Activated T-cell treated with anti-CD3 and anti-CD28 coated beads, Interleukin-2, amount 50 U/mL, for 48 hours (primary cell): Measurements from ENCODE around the gene ATP13A1.
"Not testable (repeated sequence)": the region's sequence is repeated elsewhere in the genome, so short reads cannot be mapped to it uniquely, and the experiment has no call there.

Source experiments
- DNase-seq, 2 experiments: peaks; one replicate each; pipeline ENCODE4 v3.0.0-alpha.2; 2020

The ATP13A1 gene

DNA sequence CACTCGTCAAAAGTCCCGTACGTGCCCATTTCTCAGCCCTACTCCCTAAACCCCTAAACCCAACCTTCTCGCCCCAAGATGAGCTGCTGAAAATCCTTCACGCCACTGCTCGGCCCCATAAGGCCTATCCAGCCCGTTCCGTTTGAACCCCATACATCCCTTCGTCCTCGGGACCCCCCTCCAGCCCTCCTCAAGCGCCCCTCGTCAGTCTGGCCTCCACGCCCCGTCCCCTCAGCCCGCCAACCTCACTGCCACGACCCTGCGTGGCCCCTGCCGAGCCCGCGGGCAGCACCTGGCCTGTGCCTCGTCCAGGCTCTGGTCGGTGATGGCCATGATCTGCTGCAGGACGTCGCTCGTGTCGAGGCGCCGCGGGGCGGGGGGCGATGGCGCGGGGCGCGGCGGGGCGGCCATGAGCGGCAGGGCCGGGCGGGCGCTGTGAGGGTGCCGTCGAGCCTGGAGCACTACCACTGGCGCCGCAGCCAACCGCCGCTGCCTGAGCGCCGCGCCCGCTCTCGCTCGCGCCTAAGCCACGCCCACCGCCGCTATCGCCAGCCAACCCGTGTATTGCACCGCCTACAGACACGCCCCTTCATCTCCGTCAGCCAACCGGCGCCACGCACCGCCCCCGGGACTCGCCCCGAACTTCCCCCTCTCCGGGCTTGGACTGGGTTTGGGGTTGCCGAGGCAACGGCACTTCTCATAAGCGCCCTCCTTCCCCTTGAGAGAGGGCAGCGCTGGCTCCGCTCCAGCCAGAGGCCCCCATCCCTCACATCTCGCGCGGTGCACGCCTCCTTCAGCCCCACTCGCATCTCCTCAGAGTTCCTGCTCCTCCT, 45.0 kb downstream of the ATP13A1 start, which contains the start of gene PBX4:
Gene PBX4 (minus strand): TSS at position 469 of the 833 bp plus-strand sequence. CDS start 58 bp downstream, at position 411.
- peak; percentile 99 for DNase-seq

DNA sequence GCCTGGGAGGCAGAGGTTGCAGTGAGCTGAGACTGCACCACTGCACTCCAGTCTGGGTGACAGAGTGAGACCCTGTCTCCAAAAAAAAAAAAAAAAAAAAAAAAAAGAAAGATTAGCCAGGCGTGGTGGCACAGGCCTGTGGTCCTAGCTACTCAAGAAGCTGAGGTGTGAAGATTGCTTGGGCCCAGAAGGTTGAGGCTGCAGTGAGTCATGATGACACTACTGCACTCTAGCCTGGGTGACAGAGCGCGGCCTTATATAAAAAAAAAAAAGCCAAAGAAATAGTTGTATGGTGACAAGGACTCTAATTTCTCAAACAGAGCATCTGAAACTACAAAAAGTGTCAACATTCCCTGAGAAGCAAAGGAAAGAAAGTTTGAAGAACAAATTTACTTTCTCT, 48.4 kb downstream of the ATP13A1 start:
- DNase-seq = no peak

GRCh38 chr19:19613506-19613905, 50.0 kb downstream of the ATP13A1 start:
- no peak for DNase-seq

DNA sequence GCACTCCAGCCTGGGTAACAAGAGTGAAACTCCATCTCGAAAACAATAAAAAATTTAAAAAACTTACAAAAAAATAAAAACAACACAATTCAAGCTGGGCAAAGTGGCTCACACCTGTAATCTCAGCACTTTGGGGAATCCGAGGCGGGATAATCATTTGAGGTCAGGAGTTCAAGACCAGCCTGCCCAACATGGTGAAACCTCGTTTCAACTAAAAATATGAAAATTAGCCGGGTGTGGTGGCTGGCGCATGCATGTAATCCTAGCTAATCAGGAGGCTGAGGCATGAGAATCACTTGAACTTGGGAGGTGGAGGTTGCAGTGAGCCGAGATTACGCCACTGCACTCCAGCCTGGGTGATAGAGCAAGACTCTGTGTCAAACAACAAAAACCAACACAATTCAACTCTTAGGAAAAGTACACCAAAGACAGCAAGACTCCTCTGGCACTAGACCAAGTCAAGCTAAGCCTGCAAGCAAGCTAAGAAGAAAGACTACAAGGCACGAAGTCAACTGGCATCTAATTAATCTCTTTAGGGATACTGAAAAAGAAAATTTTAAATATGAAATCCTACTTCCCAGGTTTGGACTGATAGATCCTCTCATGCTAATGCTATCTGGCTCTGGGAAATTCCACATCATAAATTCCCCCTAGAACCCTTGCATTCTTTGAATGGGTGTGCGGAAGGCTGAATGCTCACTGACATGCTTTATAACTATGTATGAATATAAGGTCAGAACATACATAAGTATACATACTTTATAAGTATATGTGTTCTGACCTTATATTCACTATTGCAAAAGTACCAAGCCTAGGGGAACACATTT, 52.9 kb downstream of the ATP13A1 start:
- no peak for DNase-seq

DNA sequence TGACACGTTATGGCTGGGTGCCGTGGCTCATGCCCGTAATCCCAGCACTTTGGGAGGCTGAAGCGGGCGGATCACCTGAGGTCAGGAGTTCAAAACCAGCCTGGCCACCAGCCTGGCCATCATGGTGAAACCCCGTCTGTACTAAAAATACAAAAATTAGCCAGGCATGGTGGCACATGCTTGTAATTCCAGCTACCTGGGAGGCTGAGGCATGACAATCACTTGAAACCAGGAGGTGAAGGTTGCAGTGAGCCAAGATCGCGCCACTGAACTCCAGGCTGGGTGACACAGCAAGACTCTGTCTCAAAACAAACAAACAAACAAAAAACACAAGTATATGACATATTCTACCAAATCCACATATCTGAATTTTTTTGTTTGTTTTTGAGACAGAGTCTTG, 56.8 kb downstream of the ATP13A1 start:
- not testable (repeated sequence) for DNase-seq

DNA sequence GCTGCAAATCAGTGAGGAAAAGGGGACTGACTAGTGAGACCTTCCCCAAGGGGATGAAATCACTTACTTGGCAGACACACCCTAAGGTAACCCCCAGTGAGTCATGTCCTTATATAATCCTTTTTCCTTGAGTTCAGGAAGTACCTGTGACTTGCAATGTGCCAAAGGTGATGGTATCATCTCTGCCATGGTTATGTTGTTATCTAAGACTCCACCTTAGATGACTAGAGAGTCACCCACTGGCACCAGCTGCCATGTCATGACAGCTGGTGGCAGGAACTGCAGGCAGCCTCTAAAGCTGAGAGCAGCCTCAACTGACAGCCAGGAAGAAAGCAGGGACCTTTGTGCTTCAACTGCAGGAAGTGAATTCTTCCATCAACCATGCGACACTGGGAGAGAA, 57.5 kb downstream of the ATP13A1 start:
- no peak for DNase-seq

DNA sequence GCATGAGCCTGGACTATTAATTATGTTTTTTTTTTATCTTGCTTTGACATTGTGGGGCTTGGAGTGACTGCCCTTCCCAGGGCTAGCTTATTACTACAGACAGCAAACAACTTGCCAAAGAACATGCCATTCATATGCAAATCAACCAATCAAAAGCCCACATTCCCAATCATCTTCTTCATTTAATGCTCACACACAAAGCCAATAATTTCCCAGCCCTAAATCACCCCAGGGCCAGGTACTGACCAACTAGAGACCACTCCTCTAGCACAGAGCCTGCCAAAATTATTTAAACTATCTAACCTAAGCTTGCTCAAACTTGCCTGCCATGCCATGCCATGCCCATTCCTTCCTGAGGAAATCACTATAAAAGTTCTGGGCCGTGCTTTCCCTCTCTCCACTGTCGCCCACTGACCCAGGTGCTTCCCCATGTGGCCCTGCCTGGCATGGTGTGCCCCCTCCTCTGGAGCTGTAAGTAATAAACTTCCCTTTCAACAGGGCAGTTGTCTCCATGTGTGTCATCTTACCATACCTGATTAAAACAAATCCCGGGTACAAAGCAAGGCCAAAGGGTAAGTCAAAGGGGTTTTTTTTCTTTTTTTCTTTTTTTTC, 60.7 kb downstream of the ATP13A1 start:
- DNase-seq = no peak

DNA sequence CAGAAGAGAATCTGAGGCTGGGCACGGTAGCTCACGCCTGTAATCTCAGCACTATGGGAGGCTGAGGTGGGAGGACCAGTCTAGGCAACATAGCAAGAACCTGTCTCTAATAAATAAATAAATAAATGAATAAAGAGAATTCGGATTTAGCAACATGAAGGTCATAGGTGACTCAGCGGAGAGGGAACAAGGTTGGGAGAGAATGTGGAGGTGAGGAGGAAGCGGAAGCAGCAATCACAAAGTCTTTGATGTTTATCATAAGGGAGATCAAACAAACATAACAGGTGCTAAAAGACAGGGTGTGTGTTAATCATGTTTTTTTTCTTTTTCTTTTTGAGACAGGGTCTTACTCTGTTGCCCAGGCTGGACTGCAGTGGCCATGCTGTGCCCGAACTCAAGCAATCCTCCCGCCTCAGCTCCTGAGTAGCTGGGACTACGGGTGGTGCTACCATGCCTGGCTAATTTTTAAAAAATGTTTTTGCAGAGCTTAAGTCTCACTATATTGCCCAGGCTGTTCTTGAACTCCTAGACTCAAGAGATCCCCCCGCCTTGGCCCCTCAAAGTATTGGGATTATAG, 61.3 kb downstream of the ATP13A1 start:
- DNase-seq = no peak

- DNase-seq = no peak
Observed at GRCh38 chr19:19600793-19601330, 62.6 kb downstream of the ATP13A1 start.

DNA sequence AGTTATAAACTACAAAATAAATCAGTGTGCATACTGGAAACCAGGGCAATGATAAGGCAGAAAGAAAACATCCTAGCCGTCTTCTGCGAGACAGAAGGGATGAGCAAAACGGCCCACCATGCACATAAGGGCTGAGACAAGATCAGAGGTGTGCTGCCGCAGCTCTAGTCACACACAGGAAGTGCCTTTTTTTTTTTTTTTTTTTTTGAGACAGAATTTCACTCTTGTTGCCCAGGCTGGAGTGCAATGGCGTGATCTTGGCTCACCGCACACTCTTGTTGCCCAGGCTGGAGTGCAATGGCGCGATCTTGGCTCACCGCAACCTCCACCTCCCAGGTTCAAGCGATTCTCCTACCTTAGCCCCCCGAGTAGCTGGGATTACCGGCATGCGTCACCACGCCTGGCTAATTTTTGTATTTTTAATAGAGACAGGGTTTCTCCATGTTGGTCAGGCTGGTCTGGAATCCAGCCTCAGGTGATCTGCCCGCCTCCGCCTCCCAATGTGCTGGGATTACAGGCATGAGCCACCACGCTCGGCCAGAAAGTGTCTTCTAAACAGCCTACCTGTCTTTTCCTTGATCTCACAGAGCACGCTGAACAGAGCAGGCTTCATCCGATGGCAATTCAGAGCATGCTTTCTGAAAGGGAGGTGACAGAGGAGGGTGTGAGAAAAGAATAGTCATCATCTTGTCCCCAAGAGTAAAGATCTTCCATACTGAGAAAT, 64.6 kb downstream of the ATP13A1 start:
- peak; percentile 73 to 74 for DNase-seq

GRCh38 chr19:19597809-19598306, 65.6 kb downstream of the ATP13A1 start:
- DNase-seq = peak; percentile 59 to 63
